ENCODE data around the gene KCNG2. TPM values are rescaled to one million over a fixed set of nuclear protein-coding genes. Genes with fewer than 3 reads are reported as not detected.

Gene KCNG2
- total RNA-seq, 2 donors from 2014 or later: not detected

DNA sequence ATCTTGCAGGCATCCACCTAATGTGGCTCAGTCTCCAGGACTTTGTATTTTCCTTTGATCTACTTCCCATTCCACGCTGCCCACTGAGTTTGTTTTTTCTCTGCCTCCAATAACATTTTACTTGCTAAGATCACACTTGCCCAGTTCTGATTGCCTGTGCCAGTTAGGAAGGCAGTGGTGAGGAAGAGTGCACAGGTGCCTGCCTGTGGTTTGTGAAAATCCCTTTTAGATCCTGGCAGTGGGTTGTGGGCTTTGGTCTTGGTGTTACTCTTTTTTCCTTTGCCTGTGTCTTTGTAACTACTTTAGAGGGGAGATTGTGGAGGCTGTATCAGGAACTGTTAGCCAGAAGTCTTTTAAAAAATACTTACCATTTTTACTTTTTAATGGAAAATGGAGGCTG, 36.9 kb upstream of the KCNG2 start:
- intact Hi-C loops (cut with DNase I): no loop called here
- WGBS, 2 donors: 72 to 89% methylated on average over 1 of the region's 1 CpG
- no peak for ATAC-seq
- Histone ChIP-seq H3K4me3 (no peak overlapping the region), H3K9me3 (peaks cover 0 to 4% (median 0%) of the 10 kb centered on the region in 3 donors), H3K36me3 (replicated peaks in 1 of 2; ENCODE audit: insufficient read depth in 1 of 2, low read depth in 2 of 2) (peaks cover 0 to under 1% of the 10 kb centered on the region in 2 donors), H3K27me3 (no peaks in the 10 kb centered on the region), H3K27ac (no peak overlapping the region), H3K4me1 (no peaks in the 10 kb centered on the region)
- no peak for DNase-seq
- TF ChIP-seq CTCF (IDR thresholded peaks at IDR 0.05) (no peak), POLR2A (IDR thresholded peaks at IDR 0.05) (no peak)

DNA sequence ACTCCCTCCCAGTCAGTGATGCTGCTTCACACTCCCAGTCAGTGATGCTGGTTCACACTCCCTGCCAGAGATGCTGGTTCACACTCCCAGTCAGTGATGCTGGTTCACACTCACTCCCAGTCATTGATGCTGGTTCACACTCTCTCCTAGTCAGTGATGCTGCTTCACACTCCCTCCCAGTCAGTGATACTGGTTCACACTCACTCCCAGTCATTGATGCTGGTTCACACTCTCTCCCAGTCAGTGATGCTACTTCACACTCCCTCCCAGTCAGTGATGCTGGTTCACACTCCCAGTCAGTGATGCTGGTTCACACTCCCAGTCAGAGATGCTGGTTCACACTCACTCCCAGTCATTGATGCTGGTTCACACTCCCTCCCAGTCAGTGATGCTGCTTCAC, 34.3 kb upstream of the KCNG2 start:
- no peak overlapping the region for H3K27ac ChIP-seq
- H3K36me3 ChIP-seq (replicated peaks in 1 of 2; ENCODE audit: insufficient read depth in 1 of 2, low read depth in 2 of 2): no peaks in the 10 kb centered on the region
- H3K27me3 ChIP-seq: no peaks in the 10 kb centered on the region
- TF ChIP-seq POLR2A (IDR thresholded peaks at IDR 0.05): no peak
- TF ChIP-seq CTCF (IDR thresholded peaks at IDR 0.05): no peak
- peaks cover 0 to 4% (median 0%) of the 10 kb centered on the region in 3 donors for H3K9me3 ChIP-seq
- DNase-seq (no peak), ATAC-seq (no peak)
- intact Hi-C loops (cut with DNase I): no loop called here
- no peaks in the 10 kb centered on the region for H3K4me1 ChIP-seq
- no peak overlapping the region for H3K4me3 ChIP-seq

DNA sequence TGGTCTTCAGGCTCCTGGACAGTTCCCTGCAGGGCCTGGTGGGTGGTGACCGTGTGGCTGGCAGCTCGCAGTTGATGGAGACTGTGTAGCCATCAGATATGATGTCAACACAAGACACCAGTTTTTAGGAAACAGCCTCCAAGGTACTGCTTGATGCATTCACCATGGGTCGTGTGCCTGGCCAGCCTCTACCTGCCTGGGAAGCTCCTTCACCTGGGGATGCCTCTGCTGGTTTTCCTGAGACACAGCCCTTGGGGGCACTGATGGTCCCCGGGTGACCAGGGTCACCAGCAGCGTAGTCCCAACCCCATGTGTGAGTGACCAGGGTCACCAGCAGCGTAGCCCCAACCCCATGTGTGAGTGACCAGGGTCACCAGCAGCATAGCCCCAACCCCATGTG, 33.6 kb upstream of the KCNG2 start:
- Histone ChIP-seq H3K27ac (no peak overlapping the region), H3K4me3 (no peak overlapping the region), H3K9me3 (peaks cover 0 to 4% (median 0%) of the 10 kb centered on the region in 3 donors), H3K36me3 (replicated peaks in 1 of 2; ENCODE audit: insufficient read depth in 1 of 2, low read depth in 2 of 2) (no peaks in the 10 kb centered on the region), H3K4me1 (no peaks in the 10 kb centered on the region), H3K27me3 (no peaks in the 10 kb centered on the region)
- intact Hi-C loops (cut with DNase I): no loop called here
- WGBS, 2 donors: 76% methylated on average over 6 of the region's 6 CpGs; no CpG with 5 or more reads in 1 of the 2 donors
- no peak for ATAC-seq
- DNase-seq: no peak
- TF ChIP-seq CTCF (IDR thresholded peaks at IDR 0.05) (no peak), POLR2A (IDR thresholded peaks at IDR 0.05) (no peak)

- Histone ChIP-seq H3K4me3 (no peak overlapping the region), H3K27me3 (no peaks in the 10 kb centered on the region), H3K4me1 (no peaks in the 10 kb centered on the region), H3K9me3 (peaks cover 0 to 4% (median 0%) of the 10 kb centered on the region in 3 donors), H3K36me3 (replicated peaks in 1 of 2; ENCODE audit: insufficient read depth in 1 of 2, low read depth in 2 of 2) (no peaks in the 10 kb centered on the region), H3K27ac (no peak overlapping the region)
- intact Hi-C loops (cut with DNase I): no loop called here
- ATAC-seq: no peak
- no peak for DNase-seq
- no peak for TF ChIP-seq CTCF (IDR thresholded peaks at IDR 0.05)
- TF ChIP-seq POLR2A (IDR thresholded peaks at IDR 0.05): no peak
- WGBS, 2 donors: 58 to 60% methylated on average over 12 to 14 of the region's 14 CpGs
Observed at GRCh38 chr18:79765491-79766245, 32.1 kb upstream of the KCNG2 start.

- TF ChIP-seq POLR2A (IDR thresholded peaks at IDR 0.05) (no peak), CTCF (IDR thresholded peaks at IDR 0.05) (no peak)
- Histone ChIP-seq H3K27ac (no peak overlapping the region), H3K4me1 (no peaks in the 10 kb centered on the region), H3K36me3 (replicated peaks in 1 of 2; ENCODE audit: insufficient read depth in 1 of 2, low read depth in 2 of 2) (no peaks in the 10 kb centered on the region), H3K9me3 (peaks cover 0 to 4% (median 0%) of the 10 kb centered on the region in 3 donors), H3K27me3 (no peaks in the 10 kb centered on the region), H3K4me3 (no peak overlapping the region)
- intact Hi-C loops (cut with DNase I): no loop called here
- DNase-seq: no peak
- 59 to 67% methylated on average over 14 to 16 of the region's 16 CpGs for WGBS, 2 donors
- ATAC-seq: no peak
Observed at GRCh38 chr18:79766308-79766707, 31.4 kb upstream of the KCNG2 start.

Measured in body of pancreas (tissue), 4 donors.